ENCODE data around the gene FHIT. TPM values are rescaled to one million over a fixed set of nuclear protein-coding genes. Genes with fewer than 3 reads are reported as not detected.

The FHIT gene
- total RNA-seq, 4 donors from 2014 or later, result 4.6 to 6.1 (median 5.7) TPM

DNA sequence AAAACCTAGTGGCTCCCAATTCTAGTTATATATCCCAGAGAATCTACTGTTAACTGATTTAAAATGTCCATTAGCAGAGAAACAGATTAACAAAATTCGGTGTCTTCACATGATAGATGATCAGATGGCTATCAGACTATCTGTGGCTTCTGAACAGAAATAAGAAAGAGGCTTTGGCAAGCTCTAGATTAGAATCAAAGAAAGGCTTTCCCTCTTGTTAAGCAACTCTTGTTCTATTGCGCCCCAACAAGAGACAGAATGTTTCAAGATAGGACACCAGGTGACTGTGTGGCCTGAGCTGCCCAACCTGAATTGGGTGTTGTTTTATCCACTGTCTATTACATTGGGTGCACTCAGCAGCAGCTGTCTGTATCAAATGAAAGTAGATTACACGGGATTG lies 483.7 kb downstream of the FHIT start:
- Histone ChIP-seq H3K27me3 (no peaks in the 10 kb centered on the region), H3K4me1 (no peaks in the 10 kb centered on the region), H3K9me3 (no peaks in the 10 kb centered on the region), H3K4me3 (no peak overlapping the region), H3K27ac (replicated peaks in 1 of 4) (no peak overlapping the region), H3K36me3 (no peaks in the 10 kb centered on the region)
- TF ChIP-seq POLR2AphosphoS5 (IDR thresholded peaks at IDR 0.05) (no peak), POLR2A (IDR thresholded peaks at IDR 0.05; ENCODE audit: low read depth) (no peak), EP300 (IDR thresholded peaks at IDR 0.05) (no peak)
- TF ChIP-seq, protein P1, sequence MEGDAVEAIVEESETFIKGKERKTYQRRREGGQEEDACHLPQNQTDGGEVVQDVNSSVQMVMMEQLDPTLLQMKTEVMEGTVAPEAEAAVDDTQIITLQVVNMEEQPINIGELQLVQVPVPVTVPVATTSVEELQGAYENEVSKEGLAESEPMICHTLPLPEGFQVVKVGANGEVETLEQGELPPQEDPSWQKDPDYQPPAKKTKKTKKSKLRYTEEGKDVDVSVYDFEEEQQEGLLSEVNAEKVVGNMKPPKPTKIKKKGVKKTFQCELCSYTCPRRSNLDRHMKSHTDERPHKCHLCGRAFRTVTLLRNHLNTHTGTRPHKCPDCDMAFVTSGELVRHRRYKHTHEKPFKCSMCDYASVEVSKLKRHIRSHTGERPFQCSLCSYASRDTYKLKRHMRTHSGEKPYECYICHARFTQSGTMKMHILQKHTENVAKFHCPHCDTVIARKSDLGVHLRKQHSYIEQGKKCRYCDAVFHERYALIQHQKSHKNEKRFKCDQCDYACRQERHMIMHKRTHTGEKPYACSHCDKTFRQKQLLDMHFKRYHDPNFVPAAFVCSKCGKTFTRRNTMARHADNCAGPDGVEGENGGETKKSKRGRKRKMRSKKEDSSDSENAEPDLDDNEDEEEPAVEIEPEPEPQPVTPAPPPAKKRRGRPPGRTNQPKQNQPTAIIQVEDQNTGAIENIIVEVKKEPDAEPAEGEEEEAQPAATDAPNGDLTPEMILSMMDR (IDR thresholded peaks at IDR 0.05), result no peak
- WGBS, result 63% methylated on average over 3 of the region's 3 CpGs
- intact Hi-C loops (cut with DNase I), result no loop called here
- DNase-seq (ENCODE audit: extremely low spot score), result no peak

DNA sequence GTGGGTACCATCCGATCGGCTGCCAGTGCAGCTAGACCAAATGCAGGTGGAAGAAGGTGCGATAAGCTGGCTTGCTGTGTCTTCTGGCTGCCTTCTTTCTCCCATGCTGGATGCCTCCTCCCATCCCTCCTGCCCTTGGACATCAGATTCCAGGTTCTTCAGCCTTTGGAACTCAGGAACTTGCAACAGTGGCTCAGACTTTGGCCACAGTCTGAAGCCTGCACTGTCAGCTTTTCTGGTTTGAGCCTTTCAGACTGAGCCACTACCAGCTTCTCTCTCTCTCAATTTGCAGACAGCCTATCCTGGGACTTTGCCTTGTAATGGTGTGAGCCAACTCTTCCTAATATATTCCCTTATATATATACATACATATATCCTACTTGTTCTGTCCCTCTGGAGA lies 485.5 kb downstream of the FHIT start:
- DNase-seq (ENCODE audit: extremely low spot score), result no peak
- Histone ChIP-seq H3K27me3 (no peaks in the 10 kb centered on the region), H3K4me1 (no peaks in the 10 kb centered on the region), H3K9me3 (no peaks in the 10 kb centered on the region), H3K36me3 (no peaks in the 10 kb centered on the region), H3K4me3 (no peak overlapping the region), H3K27ac (replicated peaks in 1 of 4) (no peak overlapping the region)
- TF ChIP-seq, protein P1 (IDR thresholded peaks at IDR 0.05), result no peak
- TF ChIP-seq POLR2A (IDR thresholded peaks at IDR 0.05; ENCODE audit: low read depth), result no peak
- TF ChIP-seq EP300 (IDR thresholded peaks at IDR 0.05), result no peak
- WGBS, result 96% methylated on average over 3 of the region's 3 CpGs
- intact Hi-C loops (cut with DNase I), result no loop called here

DNA sequence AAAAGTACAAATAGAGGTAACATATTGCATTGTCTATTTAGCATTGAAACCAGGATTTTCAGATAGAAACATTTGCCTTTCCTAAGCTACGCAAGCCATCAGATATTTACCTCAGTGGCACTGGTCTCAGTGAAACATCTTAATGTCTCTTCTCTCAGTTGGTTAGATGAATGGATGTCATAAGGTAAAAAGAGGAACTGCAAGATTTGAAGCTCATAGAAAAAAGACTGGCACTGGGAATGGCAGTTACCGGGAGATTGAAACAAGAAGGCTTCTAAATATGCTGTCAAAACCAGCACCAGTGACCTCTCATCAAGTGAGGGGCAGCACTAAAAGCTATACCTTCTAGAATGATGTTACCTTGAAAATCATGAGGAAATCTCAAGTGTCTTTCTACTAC lies 486.4 kb downstream of the FHIT start:
- no peaks in the 10 kb centered on the region for H3K4me1 ChIP-seq
- 90% methylated on average over 2 of the region's 2 CpGs for WGBS
- no peaks in the 10 kb centered on the region for H3K36me3 ChIP-seq
- H3K9me3 ChIP-seq, result no peaks in the 10 kb centered on the region
- intact Hi-C loops (cut with DNase I), result no loop called here
- DNase-seq (ENCODE audit: extremely low spot score), result no peak
- H3K27me3 ChIP-seq, result no peaks in the 10 kb centered on the region
- H3K4me3 ChIP-seq, result no peak overlapping the region
- H3K27ac ChIP-seq (replicated peaks in 1 of 4), result no peak overlapping the region
- TF ChIP-seq POLR2AphosphoS5 (IDR thresholded peaks at IDR 0.05), result no peak
- TF ChIP-seq, protein P1 (IDR thresholded peaks at IDR 0.05), result no peak

DNA sequence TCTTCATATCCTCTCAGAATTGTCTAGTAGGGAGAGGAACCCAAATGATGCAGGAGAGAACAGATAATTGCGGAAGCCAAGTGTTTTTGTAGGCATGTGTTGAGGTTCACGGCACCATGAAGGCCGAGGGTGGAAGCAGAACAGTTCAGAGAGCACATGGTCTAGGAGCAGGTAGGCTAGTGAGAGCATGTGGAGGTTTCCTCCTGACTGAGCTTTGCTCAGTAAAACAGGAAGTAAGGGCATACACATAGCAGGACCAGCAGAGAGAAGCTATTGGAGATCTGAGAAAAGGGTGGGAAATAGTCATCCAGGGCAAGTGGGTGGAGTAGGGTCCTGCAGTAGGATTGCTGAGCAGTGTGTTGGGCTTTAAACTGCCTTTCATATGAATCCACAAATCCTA lies 491.1 kb downstream of the FHIT start:
- Histone ChIP-seq H3K9me3 (no peaks in the 10 kb centered on the region), H3K4me3 (no peak overlapping the region), H3K27me3 (no peaks in the 10 kb centered on the region), H3K27ac (replicated peaks in 1 of 4) (no peak overlapping the region), H3K36me3 (no peaks in the 10 kb centered on the region), H3K4me1 (no peaks in the 10 kb centered on the region)
- intact Hi-C loops (cut with DNase I), result no loop called here
- DNase-seq (ENCODE audit: extremely low spot score), result no peak
- 96% methylated on average over 3 of the region's 3 CpGs for WGBS
- TF ChIP-seq POLR2A (IDR thresholded peaks at IDR 0.05; ENCODE audit: low read depth), result no peak
- no peak for TF ChIP-seq POLR2AphosphoS5 (IDR thresholded peaks at IDR 0.05)
- TF ChIP-seq, protein P1 (IDR thresholded peaks at IDR 0.05), result no peak
- no peak for TF ChIP-seq EP300 (IDR thresholded peaks at IDR 0.05)

DNA sequence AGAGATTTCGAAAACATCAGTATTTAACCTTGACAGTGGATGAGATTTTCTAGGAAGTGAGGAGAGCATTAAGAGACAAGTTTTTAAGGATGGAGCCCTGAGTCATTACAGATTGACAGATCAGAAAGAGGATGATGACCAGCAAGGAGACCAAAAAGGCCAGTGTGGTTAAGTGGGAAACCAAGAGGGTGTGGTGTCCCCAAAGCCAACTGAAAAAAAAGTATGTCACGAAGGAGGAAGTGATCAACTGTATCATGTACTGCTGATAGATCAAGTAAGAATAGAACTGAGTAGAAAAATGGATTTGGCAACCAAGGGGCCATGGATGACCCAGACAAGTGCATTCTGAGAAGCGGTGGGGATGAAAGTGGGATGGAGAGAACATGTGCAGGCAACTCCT lies 491.8 kb downstream of the FHIT start:
- WGBS, result 86% methylated on average over 3 of the region's 3 CpGs
- Histone ChIP-seq H3K9me3 (no peaks in the 10 kb centered on the region), H3K4me1 (no peaks in the 10 kb centered on the region), H3K36me3 (no peaks in the 10 kb centered on the region), H3K4me3 (no peak overlapping the region), H3K27ac (replicated peaks in 1 of 4) (no peak overlapping the region), H3K27me3 (no peaks in the 10 kb centered on the region)
- TF ChIP-seq POLR2AphosphoS5 (IDR thresholded peaks at IDR 0.05) (no peak), EP300 (IDR thresholded peaks at IDR 0.05) (no peak), POLR2A (IDR thresholded peaks at IDR 0.05; ENCODE audit: low read depth) (no peak)
- TF ChIP-seq, protein P1 (IDR thresholded peaks at IDR 0.05), result no peak
- intact Hi-C loops (cut with DNase I), result no loop called here
- no peak for DNase-seq (ENCODE audit: extremely low spot score)

Measured in esophagus muscularis mucosa (tissue), 4 donors.